HG03354 (cell line): ENCODE results near the gene PCBP1.
"Not testable (repeated sequence)": the region's sequence is repeated elsewhere in the genome, so short reads cannot be mapped to it uniquely, and the experiment has no call there.

Experiments
- ATAC-seq: cut with Tn5 transposase; IDR thresholded peaks from one replicate; pipeline ENCODE4 v1.9.1; 2021; ENCODE audit warnings: mild to moderate bottlenecking; ENCODE audit not compliant: unreplicated experiment, poor library complexity, severe bottlenecking

The PCBP1 gene

GRCh38 chr2:70094978-70095719 is 7.9 kb downstream of the PCBP1 start:
- ATAC-seq, result peak; percentile 74

- ATAC-seq, result peak; percentile 20
Observed at GRCh38 chr2:70095720-70096670, 8.7 kb downstream of the PCBP1 start.

GRCh38 chr2:70098032-70098431 is 10.8 kb downstream of the PCBP1 start:
- ATAC-seq, result no peak

GRCh38 chr2:70099270-70099669 is 12.0 kb downstream of the PCBP1 start:
- ATAC-seq, result no peak

GRCh38 chr2:70101174-70101573 is 13.9 kb downstream of the PCBP1 start:
- ATAC-seq, result no peak

GRCh38 chr2:70101686-70102085 is 14.4 kb downstream of the PCBP1 start:
- not testable (repeated sequence) for ATAC-seq

GRCh38 chr2:70102323-70102905 is 15.1 kb downstream of the PCBP1 start:
- not testable (repeated sequence) for ATAC-seq

GRCh38 chr2:70103531-70104061 is 16.3 kb downstream of the PCBP1 start:
- ATAC-seq, result peak; percentile 45

- no peak for ATAC-seq
Observed at GRCh38 chr2:70104231-70105111, 17.2 kb downstream of the PCBP1 start.

- not testable (repeated sequence) for ATAC-seq
Observed at GRCh38 chr2:70106138-70106537, 18.9 kb downstream of the PCBP1 start.

- not testable (repeated sequence) for ATAC-seq
Observed at GRCh38 chr2:70110397-70110796, 23.1 kb downstream of the PCBP1 start.

GRCh38 chr2:70111752-70112591 is 24.7 kb downstream of the PCBP1 start:
- ATAC-seq, result no peak

- no peak for ATAC-seq
Observed at GRCh38 chr2:70113359-70114070, 26.2 kb downstream of the PCBP1 start.

GRCh38 chr2:70115646-70116442 is 28.6 kb downstream of the PCBP1 start:
- peak; percentile 61 for ATAC-seq

GRCh38 chr2:70116936-70117552 is 29.8 kb downstream of the PCBP1 start:
- ATAC-seq, result no peak

- no peak for ATAC-seq
Observed at GRCh38 chr2:70118798-70119454, 31.6 kb downstream of the PCBP1 start.
